Right lung (tissue), 5 donors: Measurements from ENCODE around the gene AMER3. TPM values are rescaled to one million over a fixed set of nuclear protein-coding genes. Genes with fewer than 3 reads are reported as not detected.

Experiments used
- DNase-seq, 2 donors: peaks; one replicate each; pipeline ENCODE4 v3.0.0-alpha.2; 2013
- polyA plus RNA-seq, 5 donors: library from polyadenylated mRNA; unstranded; fragments of 120-200 nt; gene quantifications; one replicate each; pipeline versions ENCODE4 v1.2.1 to v1.2.3, GENCODE V29; 2013; ENCODE audit warnings: inconsistent platforms in 1 of 5, low replicate concordance in 1 of 5; ENCODE audit not compliant: insufficient read length in 5 of 5, insufficient read depth in 1 of 5

The AMER3 gene
- polyA plus RNA-seq, 5 donors = 0.06 to 0.18 (median 0.07) TPM

- DNase-seq = no peak
Measured at GRCh38 chr2:130754811-130755210, 529 bp upstream of the AMER3 start.

GRCh38 chr2:130756053-130756873, 923 bp downstream of the AMER3 start:
- peak; percentile 32 to 38 for DNase-seq

DNA sequence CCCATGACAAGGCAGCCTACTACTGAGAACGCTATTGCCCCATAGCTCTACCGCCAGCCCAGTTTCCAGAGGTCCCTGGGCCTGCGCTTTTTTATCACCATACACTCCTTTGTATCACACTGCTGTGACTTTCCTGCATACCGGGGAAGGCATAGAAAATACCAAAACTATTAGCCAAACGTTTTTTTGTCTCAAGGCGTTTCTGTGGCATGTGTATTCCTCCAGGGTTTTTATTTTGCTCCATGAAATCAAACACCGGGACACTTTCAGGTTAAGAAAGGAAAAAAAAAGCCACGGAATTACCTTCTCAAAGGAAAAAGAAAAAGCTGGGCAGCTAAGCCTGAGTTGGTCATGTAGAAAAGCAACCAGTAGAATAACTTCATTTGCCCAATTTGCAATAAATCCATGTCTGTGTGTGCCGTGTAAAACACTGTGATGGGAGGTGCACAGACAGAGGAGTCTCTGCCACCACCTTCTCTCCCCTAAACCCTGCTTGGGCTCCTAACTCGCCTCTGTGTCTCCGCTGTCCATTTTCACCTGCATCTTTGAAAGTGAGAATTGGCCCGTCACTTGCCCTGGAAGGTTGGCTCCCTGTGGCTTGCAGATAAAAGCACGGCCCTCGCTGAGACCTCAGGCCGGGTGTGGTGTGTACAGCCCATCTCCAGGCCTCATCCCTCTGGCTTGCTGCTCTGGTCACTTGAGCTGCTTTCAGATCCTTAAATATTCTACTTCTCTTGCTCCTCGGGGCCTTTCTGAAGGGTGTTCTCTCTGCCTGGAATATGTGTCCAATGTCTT, 1.7 kb downstream of the AMER3 start:
- DNase-seq = no peak

- DNase-seq = no peak
Measured at GRCh38 chr2:130759906-130760753, 4.8 kb downstream of the AMER3 start.

GRCh38 chr2:130760754-130761751, 5.7 kb downstream of the AMER3 start:
- DNase-seq = no peak

- no peak for DNase-seq
Measured at GRCh38 chr2:130762031-130762909, 6.9 kb downstream of the AMER3 start.

GRCh38 chr2:130762910-130763385, 7.6 kb downstream of the AMER3 start:
- no peak for DNase-seq

GRCh38 chr2:130763405-130763804, 8.1 kb downstream of the AMER3 start:
- no peak for DNase-seq

- DNase-seq = no peak
Measured at GRCh38 chr2:130764035-130764820, 8.9 kb downstream of the AMER3 start.

DNA sequence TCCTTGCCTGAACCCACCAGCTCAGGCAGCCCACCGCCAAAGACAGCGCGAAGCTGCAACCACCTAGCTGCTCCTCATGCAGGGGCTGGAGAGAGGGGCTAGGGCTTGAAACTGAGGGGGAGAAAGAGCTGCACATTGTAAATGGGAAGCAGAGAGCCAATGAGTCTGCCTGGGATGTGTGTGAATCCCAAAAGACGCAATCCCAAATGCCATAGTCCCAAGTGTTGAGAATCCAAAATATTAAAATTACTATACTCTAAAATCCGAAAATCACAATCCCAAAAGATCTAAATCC, 9.4 kb downstream of the AMER3 start:
- DNase-seq = no peak

DNA sequence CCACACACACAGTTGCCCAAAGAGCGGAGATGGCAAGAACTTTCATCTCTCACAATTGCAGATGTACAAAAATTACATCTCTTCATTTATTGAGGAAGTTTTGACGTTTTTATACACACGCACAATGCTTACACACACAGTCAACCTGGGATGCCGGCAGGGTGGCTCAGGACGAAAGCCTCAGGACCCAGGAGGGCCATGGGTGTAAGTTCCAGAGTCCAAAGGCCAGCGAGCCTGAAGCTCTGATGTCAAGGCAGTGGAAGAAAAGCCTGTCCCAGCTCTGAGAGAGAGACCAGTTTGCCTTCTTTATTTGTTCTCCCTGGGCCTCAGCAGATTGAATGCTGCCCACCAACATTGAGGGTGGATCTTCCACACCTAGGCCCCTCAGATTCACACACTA, 10.1 kb downstream of the AMER3 start:
- no peak for DNase-seq

- no peak for DNase-seq
Measured at GRCh38 chr2:130766037-130766436, 10.7 kb downstream of the AMER3 start.

GRCh38 chr2:130766711-130767407, 11.5 kb downstream of the AMER3 start:
- DNase-seq = no peak

DNA sequence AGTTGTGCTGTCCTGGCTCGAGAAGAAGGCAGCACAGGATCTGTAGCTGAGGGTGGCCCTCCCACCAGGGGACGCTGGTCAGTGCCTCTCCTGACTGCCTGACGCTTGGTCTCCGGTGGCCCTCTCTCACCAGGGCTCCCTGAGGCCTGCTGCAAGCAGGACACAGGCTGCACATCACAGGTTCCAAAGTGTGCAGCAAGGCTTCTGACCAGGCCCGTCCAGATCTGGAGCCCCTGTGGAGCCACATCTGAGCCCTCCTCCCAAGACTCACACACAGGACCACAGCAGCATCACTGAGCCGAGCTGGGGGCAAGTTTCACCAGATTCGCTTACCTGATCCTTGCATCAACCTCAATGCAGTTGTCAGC, 12.1 kb downstream of the AMER3 start:
- no peak for DNase-seq

DNA sequence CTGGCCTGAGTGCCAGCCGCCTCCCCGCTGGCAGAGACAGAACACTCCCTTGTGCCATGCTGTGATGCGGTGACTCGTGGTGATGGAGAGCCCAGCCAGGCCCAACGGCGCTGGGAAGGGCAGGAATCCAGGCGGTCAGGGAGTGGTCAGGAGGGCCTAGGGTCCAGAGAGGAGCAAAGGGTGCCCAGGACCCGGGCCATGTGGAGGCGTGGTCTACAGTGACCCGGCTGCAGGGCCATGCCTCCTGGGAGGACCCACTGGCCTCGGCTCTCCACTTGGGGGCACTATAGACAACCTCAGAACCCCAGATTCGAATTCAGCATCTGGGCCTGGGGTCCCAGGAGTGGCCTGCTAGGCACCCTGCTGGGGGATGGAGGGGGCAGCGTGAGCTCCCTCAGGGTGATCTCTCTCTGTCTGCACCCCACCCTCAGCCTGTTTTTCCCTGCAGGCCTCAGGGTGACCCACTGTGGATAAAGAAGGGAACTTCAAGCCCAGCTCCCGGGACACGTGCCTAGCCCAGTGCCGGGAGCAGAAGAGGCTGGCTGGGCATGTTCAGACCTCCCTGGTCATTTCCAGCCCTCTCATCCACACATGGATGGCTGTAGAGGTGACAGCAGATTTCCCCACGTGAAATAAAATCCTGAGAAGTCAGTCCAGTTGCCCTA, 13.0 kb downstream of the AMER3 start:
- DNase-seq = no peak

DNA sequence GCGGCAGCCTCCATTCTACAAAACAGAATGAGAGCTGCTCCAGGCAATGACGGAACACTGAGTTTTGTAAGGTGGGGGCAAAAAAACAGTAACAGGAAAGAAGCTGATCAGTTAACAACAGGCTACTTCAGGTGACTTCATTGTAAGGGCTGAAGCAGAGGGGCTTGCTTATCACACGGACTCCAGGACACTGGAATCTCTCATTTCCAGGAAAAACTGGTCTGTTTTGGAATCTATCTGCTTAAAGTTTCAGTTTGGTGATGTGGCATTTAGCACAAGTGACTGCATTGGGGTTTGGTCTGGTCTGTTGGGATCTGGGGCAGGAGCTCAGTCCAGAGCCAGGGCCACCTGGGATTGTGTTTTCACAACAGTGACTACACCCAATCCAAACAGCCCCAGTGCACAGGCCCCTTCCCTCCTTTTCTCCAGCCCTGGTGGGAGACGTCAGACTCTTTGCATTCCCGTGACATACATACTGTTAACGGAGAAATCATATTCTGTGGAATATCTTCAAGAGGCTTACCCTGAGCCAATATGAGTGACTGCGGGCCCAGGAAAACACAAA, 14.1 kb downstream of the AMER3 start:
- DNase-seq = no peak

DNA sequence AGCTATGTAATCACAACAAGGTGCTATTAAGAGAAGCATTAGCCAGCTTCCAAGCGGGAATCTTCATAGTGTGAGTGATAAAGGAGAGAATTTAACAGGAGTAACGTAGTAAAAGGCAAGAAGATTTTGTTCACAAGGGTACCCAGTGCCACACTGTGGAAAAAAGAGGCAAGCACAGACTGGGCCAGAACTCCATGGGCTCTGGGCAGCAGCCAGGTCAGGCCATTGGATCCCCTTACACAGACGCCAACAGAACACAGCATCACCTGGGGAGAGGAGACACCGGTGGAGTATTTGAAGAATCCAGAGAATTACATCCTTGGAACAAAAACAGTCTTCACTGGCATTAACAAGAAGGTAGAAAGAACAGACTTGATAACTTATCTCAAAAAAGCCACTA, 21.2 kb downstream of the AMER3 start:
- DNase-seq = no peak

- no peak for DNase-seq
Measured at GRCh38 chr2:130778781-130779180, 23.4 kb downstream of the AMER3 start.
